ENCODE data around the gene MICOS13.

The MICOS13 gene

DNA sequence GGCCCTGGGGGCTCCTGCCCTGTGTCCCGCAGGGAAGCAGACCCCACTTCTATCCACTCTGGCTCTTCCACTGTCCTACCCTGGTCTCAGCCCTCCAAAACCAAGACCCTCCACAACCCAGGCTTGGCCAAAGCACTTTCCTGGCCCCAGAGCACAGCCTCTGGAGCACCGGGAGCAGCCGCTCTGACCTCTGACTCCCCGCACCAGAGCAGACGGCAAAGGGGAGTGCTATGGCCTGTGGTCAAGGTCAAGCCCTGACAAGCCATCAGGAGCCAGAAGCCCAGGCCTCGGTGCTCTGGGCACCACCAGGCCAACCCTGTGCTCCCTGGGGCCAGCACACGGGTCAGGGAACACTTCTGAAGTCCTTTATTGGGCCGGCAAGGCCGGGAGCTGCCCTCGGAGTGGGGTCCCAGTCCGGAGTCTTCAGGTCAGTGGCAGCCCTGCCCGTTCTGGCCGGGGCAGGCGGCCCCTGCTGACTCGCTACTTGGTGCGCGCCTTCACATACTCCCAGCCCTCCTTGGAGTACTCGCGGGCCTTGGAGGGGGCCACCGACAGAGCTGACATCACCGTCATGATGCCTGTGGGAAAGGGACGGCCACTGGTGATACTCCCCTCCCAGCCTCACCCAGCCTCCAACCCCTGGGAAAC is 2.1 kb downstream of the MICOS13 start:
- Histone ChIP-seq H3K4me2 (ENCODE audit: low read length) (no peak overlapping the region), H3K27me3 (ENCODE audit: low read depth, low read length) (no peaks in the 10 kb centered on the region), H4K20me1 (ENCODE audit: insufficient read depth, low read length) (no peaks in the 10 kb centered on the region), H3K79me2 (ENCODE audit: low read length) (peaks cover 12% of the 10 kb centered on the region), H3K27ac (ENCODE audit: low read length) (no peak overlapping the region), H3K4me3 (ENCODE audit: low read length) (no peak overlapping the region), H3K36me3 (replicated peaks; ENCODE audit: low read depth, low read length) (peaks cover 6% of the 10 kb centered on the region), H3K4me1 (ENCODE audit: low read length) (peaks cover 12% of the 10 kb centered on the region; the same call in 1 of the 2 replicates), H2AFZ (ENCODE audit: low read depth, low read length) (no peak overlapping the region), H3K9ac (ENCODE audit: low read length) (no peak overlapping the region), H3K9me3 (ENCODE audit: insufficient read depth, low read length) (no peaks in the 10 kb centered on the region)
- TF ChIP-seq CTCF (IDR thresholded peaks at IDR 0.05; ENCODE audit: low read depth, low read length) (no peak), EZH2phosphoT487 (IDR thresholded peaks at IDR 0.05; ENCODE audit: low read depth) (no peak)

- H3K9ac ChIP-seq (ENCODE audit: low read length) = no peak overlapping the region
- H3K4me3 ChIP-seq (ENCODE audit: low read length) = no peak overlapping the region
- H2AFZ ChIP-seq (ENCODE audit: low read depth, low read length) = no peak overlapping the region
- H4K20me1 ChIP-seq (ENCODE audit: insufficient read depth, low read length) = no peaks in the 10 kb centered on the region
- peaks cover 12% of the 10 kb centered on the region; the same call in 1 of the 2 replicates for H3K4me1 ChIP-seq (ENCODE audit: low read length)
- H3K27me3 ChIP-seq (ENCODE audit: low read depth, low read length) = no peaks in the 10 kb centered on the region
- peaks cover 12% of the 10 kb centered on the region for H3K79me2 ChIP-seq (ENCODE audit: low read length)
- H3K9me3 ChIP-seq (ENCODE audit: insufficient read depth, low read length) = no peaks in the 10 kb centered on the region
- TF ChIP-seq EZH2phosphoT487 (IDR thresholded peaks at IDR 0.05; ENCODE audit: low read depth) (no peak), CTCF (IDR thresholded peaks at IDR 0.05; ENCODE audit: low read depth, low read length) (no peak)
- no peak overlapping the region for H3K27ac ChIP-seq (ENCODE audit: low read length)
- peaks cover 11% of the 10 kb centered on the region for H3K36me3 ChIP-seq (replicated peaks; ENCODE audit: low read depth, low read length)
- H3K4me2 ChIP-seq (ENCODE audit: low read length) = no peak overlapping the region
Observed at GRCh38 chr19:5677580-5677979, 2.7 kb downstream of the MICOS13 start.

DNA sequence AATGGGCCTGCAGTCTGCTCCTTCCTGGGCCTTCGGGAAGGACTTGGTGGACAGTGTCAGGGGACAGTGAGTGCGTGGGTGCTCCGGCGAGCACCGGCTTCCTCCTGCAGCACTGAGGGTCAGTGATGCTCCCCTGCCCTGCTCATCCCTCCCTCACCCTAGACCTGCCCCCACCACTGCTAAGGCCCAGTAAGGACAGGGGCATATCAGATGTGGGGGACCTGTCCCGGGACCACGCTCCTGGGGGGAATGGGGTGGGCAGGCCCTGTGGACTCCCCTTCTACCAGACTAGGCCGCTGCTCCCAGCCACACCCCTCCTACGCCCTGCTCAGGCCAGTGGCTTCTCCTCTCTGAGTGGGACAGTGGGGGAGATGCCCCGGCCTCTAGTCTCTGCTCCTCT is 3.2 kb downstream of the MICOS13 start:
- Histone ChIP-seq H3K9me3 (ENCODE audit: insufficient read depth, low read length) (no peaks in the 10 kb centered on the region), H3K79me2 (ENCODE audit: low read length) (peaks cover 12% of the 10 kb centered on the region), H2AFZ (ENCODE audit: low read depth, low read length) (no peak overlapping the region), H3K4me3 (ENCODE audit: low read length) (no peak overlapping the region), H3K36me3 (replicated peaks; ENCODE audit: low read depth, low read length) (peaks cover 11% of the 10 kb centered on the region), H3K4me2 (ENCODE audit: low read length) (no peak overlapping the region), H4K20me1 (ENCODE audit: insufficient read depth, low read length) (no peaks in the 10 kb centered on the region), H3K27me3 (ENCODE audit: low read depth, low read length) (no peaks in the 10 kb centered on the region), H3K4me1 (ENCODE audit: low read length) (peaks cover 12% of the 10 kb centered on the region; the same call in 1 of the 2 replicates), H3K27ac (ENCODE audit: low read length) (no peak overlapping the region), H3K9ac (ENCODE audit: low read length) (no peak overlapping the region)
- no peak for TF ChIP-seq CTCF (IDR thresholded peaks at IDR 0.05; ENCODE audit: low read depth, low read length)
- TF ChIP-seq EZH2phosphoT487 (IDR thresholded peaks at IDR 0.05; ENCODE audit: low read depth) = no peak

DNA sequence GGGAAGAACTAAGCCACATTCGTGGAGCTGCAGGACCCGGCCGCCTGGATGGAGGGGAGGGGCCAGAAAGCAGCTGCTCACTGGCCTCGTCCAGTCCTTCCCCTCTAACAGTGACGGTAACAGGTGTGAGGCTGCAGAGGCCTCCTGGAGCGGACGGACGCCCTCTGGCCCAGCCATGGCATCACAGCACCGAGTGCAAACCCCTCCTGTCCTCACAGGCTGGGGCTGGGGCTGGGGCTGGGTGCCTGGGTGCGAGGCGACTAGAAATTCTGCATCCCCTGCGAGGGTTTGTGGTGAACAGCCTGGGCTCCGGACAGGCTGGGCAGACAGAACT is 3.6 kb downstream of the MICOS13 start:
- H3K36me3 ChIP-seq (replicated peaks; ENCODE audit: low read depth, low read length) = peaks cover 14% of the 10 kb centered on the region
- no peaks in the 10 kb centered on the region for H4K20me1 ChIP-seq (ENCODE audit: insufficient read depth, low read length)
- peaks cover 12% of the 10 kb centered on the region for H3K79me2 ChIP-seq (ENCODE audit: low read length)
- no peaks in the 10 kb centered on the region for H3K9me3 ChIP-seq (ENCODE audit: insufficient read depth, low read length)
- TF ChIP-seq CTCF (IDR thresholded peaks at IDR 0.05; ENCODE audit: low read depth, low read length) = no peak
- TF ChIP-seq EZH2phosphoT487 (IDR thresholded peaks at IDR 0.05; ENCODE audit: low read depth) = no peak
- H2AFZ ChIP-seq (ENCODE audit: low read depth, low read length) = no peak overlapping the region
- H3K4me1 ChIP-seq (ENCODE audit: low read length) = peaks cover 12% of the 10 kb centered on the region; the same call in 1 of the 2 replicates
- H3K9ac ChIP-seq (ENCODE audit: low read length) = no peak overlapping the region
- no peaks in the 10 kb centered on the region for H3K27me3 ChIP-seq (ENCODE audit: low read depth, low read length)
- no peak overlapping the region for H3K4me2 ChIP-seq (ENCODE audit: low read length)
- H3K4me3 ChIP-seq (ENCODE audit: low read length) = no peak overlapping the region
- H3K27ac ChIP-seq (ENCODE audit: low read length) = no peak overlapping the region
